HuH-7 (cell line): ENCODE data around the gene KCNJ6.
"Not testable (repeated sequence)": the region's sequence is repeated elsewhere in the genome, so short reads cannot be mapped to it uniquely, and the experiment has no call there.

Experiments used
- DNase-seq: peaks from one replicate; pipeline ENCODE4 v3.0.0; 2011; ENCODE audit warnings: low spot score

Gene KCNJ6

DNA sequence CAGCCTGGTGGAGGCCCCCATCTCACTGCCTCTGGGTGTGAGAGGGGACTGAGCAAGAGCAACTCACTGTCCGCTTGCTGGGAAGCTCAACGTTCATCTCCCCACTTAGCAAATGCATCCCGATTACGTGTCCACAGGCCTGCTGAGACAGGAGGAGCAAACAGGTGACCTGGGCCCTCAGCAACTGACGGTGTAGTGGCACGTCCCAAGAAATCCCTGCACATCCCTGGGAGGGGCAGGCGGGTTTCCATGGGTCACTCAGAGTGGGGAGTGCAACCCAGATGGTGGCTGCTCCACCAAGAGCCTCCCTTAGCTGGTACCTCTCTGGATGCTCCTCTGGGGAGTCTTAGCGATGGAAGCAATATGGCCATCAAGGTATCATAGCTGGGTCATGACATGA, 320.3 kb downstream of the KCNJ6 start:
- DNase-seq = no peak

DNA sequence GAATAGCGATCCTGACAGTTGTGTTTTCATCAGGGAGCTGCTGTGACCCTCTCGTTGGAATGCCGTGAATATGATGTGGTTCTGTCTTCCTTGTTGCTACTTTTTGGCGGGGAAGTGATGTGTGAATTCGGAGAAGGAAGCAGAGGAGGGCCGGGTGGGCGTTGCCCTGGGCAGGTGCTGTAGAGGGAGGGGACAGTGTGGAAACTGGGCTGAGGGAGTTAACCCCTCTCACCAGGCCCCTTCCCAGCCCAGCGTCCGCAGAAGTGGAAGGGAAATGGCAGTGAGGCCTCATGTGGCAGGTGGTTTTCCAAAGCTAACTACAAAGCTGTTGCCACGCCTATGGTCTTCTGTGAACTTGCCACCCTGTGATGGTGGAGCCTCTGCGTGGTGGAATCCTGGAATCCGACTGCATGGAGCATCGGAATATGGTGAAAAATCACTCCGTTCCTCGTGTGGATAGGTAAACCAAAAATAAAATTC, 321.7 kb downstream of the KCNJ6 start:
- no peak for DNase-seq

DNA sequence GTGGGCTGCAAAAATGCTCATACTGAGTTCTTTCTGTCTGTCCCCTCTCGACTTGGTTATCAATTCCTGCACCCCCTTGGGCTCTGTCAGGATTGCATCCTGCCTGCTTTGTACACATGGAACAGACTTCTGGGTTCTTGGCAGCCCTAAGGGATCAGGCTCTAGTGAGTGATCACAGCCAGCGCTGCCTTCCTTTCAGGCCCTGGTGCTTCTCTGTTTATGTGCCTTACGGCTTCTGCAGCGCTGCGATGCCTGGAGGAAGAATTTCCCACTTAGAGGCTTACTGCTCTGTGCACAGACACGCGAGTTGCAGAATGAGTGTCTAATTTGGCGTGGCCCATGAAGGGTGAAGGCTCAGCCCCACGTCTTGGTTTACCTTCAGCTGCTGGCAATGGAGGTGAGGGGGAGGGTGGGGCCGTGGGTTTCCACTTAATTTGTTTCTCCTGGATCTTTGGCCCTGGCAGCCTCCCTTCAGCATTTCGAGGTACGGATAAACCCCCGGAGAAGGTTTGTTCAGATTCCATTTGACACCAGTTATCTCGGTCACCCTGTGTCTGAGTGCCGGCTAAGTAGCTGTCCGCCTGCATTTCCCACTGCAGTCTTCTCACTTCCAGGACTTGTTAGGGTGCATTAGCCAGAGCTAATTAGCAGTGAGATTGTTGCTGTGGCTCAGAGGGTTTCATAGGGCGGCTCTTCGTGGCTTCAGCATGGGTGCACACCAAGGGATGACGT, 322.4 kb downstream of the KCNJ6 start:
- DNase-seq = no peak

DNA sequence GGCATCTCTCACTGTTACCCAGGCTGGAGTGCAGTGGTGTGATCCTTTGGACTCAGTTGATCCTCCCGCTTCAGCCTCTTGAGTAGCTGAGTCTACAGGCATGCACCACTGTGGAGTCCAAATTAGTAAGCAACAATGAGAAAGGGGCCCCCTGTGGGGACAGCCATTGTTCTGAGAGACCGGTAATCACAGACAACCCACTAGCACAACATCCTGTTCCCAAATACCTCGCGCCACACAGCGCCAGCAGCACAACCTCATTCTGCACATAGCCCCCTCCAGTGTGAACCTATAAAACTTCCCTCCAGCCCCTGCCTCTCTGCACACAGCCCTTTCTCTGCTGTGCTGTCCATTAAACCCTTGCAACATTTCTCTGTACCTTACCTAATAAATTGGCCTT, 323.2 kb downstream of the KCNJ6 start:
- no peak for DNase-seq

DNA sequence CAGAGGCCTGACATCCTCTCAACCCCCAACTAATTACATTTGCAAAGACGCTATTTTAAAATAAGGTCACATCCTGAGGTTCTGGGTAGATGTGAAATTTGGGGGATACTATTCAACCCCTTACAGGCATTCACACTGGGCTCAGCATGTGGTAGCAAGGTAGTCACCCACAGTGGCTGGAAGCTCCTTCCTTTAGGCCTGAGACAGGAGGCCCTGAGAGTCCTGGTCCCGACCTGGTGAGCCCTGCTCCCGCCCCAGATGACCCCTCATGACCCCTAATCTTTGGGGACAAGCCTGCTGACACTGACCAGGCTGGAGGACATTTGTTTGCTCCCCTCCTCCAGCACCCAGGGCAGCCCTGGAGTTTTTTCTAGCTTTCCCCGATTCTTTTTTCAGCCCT, 323.8 kb downstream of the KCNJ6 start:
- no peak for DNase-seq

DNA sequence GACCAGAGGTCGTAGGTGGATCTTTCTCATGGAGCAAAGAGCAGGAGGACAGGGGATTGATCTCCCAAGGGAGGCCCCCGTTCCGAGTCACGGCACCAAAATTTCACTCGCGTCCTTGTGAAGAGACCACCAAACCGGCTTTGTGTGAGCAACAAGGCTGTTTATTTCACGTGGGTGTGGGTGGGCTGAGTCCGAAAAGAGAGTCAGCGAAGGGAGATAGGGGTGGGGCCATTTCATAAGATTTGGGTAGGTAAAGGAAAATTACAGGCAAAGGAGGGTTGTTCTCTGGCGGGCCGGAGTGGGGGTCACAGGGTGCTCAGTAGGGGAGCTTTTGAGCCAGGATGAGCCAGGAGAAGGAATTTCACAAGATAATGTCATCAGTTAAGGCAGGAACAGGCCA, 324.3 kb downstream of the KCNJ6 start:
- DNase-seq = not testable (repeated sequence)

DNA sequence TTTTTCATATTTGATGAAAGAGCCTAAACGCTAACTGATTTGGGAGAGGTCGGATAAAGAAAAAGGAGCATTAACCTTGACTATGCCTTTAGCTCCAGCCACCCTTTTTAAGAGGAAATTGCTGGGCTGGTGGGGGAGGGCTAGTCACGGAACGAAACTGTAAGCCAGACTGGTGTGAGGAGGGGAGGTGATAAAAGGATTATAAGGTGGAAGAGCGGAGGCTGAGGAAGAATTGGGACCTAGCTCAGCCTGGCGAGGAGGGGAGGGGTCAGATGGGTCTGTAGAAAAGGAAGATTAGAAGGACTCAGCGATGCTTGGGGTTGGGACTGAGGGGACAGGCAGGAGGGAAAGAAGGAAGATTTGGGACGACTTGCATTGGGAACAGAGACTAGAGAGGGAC, 325.4 kb downstream of the KCNJ6 start:
- DNase-seq = not testable (repeated sequence)

DNA sequence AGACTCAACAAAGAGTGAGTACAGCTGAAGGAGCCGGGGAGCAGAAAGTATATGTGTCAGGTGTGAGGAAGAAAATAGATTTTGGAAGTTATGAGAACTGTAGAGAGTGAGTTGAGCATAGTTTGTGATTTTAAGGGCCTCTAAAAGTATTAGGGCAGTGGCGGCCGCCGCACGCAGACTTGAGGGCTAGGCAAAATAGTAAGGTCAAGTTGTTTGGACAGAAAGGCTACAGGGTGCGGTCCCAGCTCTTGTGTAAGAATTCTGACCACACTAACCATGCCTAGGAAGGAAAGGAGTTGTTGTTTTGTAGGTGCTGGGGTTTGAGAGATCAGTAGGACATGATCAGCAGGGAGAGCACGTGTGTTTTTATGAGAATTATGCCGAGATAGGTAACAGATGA, 327.6 kb downstream of the KCNJ6 start:
- DNase-seq = not testable (repeated sequence)

DNA sequence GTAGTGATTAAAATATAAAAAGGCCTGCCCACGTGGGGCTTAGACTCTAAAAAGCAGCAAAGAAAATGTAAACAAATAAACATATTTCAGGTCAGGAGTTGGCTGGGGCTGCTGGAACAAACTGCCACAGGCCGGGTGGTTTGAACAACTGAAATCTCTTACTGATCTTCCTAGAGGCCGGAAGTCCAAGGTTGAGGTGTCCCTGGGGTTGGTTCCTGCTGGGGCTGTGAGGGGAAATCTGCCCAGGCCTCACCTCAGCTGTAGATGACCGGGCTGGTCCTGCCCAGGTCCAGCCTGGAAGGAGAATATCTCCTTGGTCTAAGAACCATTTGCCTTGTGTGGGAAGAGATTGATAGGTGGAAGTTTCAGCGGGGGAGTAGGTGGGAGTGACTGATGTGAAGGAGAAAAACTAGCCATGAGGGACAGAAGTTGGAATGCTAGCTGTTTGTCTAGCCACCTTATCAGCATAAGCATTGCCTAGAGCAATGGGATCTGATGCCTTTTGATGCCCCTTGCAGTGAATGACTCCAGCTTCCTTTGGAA, 328.6 kb downstream of the KCNJ6 start:
- DNase-seq = no peak

DNA sequence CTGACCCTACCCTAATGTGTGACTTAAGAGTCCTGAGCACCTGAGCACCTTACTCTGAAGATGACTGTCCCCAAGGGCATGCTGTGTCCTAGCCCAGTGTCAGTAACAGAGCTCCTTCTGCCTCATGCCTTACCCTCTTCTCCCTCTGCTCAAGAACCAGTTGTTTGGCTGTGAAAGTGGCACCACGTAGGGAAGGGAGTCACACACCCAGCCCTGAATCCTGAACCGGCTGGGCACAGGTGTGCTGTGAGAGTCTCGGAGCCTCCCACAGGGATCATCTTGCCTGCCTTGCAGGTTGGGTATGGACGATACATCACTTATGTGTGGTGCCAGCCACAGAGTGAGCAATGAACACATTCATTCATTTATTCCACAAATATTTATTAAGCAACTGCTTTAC, 329.1 kb downstream of the KCNJ6 start:
- DNase-seq = no peak

DNA sequence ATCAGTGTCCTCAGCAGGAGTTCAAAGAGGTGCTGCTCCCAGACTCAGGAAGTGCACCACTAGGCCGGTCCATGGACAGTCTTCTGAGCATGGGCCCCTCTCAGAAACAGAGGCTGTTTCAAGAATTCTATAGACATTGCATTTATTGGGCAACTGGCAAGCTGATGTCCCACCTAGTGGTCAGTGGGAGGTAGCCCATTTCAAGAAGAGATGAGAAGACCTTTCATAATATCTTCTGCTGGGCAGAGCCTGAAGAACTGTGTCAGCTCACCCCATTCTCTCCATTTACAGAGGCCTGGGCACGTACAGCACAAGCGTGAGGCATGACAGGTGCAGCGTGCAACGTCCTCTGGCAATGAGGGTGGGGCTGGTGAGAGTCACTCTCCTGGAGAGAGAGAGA, 333.7 kb downstream of the KCNJ6 start:
- DNase-seq = peak; percentile 58

DNA sequence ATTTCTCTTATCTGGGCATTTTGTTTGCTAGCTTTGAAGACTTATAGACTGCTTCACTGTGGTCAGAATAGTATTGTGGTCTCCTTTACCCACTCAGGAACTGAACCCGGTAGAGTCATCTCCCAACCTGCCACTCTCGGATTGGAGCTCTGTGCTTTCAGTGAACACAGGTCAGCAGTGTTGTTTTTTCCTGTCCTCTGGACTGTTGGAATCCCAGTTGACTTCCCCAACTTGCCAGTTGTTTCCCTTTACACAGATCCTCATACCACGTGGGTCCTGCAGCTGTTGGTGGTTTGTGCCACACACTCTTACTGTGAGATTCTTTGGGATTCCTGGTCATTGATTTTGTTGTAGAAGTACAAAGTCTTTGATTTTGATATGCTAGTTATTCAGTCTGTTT, 335.6 kb downstream of the KCNJ6 start:
- DNase-seq = no peak

DNA sequence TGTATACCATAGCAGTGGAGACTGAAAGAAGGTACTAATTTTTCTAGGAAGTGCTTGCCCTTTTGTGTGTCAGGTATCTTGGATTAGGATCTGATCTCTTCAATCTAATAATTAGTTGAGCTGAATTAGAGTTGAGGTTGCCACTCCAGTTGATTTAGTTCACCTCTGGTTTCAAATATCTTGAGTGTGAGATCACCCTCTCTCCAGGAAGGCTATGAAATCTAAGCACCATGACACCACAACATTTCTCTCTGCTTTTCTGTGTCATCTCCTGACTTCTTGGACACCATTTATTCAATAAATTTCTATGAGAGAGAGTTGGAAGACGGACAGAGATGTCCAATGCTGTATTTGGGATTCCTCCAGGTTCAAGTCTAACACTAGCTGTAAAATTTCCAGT, 336.9 kb downstream of the KCNJ6 start:
- DNase-seq = no peak

DNA sequence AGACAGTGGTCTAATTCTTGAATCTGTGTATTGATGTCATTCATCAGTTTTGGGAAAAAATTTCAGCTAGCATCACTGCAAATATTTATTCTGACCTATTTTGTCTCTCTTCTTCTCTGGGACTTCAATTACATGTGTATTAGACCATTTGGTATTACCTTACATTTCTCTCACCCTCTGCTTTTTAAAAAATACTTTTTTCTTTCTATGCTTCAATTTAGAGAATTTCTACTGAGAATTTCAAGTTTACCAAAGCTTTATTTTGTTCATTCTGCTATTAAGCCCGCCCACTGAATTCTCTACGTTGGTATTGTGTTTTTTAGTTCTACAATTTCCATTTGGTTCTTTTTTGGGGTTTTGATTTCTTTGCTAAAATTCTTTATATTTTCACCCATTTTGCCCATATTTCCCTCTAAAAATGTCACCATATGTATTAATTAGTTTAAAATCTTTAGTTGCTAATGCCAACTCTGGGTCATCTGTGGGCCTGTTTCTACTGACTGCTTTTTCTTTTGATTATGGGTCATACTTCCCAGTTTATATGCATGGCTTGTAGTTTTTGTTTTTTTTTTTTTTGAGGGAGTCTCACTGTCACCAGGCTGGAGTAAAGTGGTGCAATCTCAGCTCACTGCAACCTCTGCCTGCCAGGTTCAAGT, 337.7 kb downstream of the KCNJ6 start:
- DNase-seq = no peak

DNA sequence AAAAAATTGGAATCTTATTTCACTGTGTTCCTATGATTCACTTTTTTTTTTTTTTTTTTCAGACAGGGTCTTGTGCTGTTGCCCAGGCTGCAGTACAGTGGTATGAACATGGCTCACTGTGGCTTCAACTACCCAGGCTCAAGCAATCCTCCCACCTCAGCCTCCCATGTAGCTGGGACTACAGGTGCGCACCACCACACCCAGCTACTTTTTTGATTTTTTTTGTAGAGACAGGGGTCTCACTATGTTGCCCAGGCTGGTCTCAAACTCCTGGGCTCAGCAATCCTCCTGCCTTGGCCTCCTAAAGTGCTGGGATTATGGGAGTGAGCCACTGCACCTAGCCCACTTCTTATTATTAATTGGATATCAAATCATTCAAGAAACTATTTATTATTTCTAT, 339.3 kb downstream of the KCNJ6 start:
- DNase-seq = not testable (repeated sequence)

DNA sequence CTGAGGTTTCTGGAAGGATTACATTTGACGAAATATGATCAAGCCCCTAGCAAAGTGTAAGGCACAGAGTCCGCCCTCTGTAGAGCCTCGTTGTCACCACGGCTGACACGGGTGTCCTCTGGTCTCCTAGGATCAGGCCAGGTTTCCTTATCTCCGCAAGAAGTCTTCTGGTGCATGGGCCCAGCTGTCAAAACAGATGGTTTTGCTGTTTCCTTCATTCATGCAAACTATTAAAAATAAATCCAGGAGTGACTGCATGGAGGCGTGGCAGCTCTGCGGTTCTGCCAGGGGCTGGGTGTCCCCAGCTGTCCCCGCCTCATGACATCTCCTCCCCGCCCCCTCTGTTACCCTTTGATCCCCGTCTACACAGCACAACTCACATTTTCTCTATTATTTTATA, 340.7 kb downstream of the KCNJ6 start:
- DNase-seq = no peak

DNA sequence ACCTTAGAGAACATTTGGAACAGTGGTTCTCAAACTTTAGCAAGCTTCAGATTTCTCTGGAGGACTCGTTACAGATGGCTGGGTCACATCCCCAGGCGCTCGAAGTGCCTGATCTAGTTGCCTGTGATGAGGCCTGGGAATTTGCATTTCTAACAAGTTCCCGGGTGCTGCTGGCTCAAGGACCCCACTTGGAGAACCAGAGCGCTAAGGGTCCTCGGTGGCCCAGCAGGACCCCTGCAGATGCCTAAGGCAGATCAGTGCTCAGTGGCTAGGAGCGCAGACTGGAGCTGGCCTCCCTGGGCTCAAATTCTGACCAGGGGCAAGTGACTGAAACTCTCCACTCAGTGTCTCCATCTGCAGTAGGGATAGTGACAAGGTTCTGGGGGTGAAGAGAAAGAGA, 341.5 kb downstream of the KCNJ6 start:
- DNase-seq = no peak

DNA sequence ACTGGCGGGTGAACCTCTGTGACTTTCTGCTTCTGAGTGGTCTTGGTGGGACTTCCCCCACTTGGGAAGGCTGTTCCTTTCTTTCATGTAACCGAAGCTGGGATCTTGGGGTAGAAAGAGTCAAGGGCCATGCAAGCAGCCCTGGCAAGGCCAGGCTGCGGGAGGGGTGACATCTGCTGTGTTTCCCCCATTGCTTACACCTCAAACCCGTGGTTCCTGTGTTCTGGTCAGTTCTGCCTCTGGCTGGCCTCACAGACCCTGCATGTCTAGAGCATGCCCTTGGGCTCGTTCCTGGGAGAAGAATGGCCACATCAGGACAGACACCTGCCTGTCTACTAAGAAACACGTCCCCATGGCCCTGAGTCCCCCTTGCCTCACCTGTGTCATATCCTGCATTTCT, 341.9 kb downstream of the KCNJ6 start:
- no peak for DNase-seq

DNA sequence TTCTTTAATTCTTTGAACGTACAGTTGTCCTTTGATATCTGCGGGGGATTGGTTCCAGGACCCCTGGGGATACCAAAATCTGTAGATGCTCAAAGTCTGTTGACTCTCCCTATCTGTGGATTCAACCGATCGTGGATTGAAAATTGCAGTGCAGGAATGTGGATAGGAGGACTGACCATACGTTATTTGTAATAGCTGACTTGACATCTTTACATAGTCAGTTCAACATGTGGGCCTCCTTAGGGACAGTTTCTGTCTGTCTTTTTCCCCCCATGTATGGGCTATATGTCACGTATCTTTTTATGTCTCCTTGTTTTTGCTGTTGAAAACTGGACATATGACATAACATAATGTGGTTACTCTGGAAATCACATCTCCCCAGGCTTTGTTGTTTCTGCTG, 344.8 kb downstream of the KCNJ6 start:
- no peak for DNase-seq

DNA sequence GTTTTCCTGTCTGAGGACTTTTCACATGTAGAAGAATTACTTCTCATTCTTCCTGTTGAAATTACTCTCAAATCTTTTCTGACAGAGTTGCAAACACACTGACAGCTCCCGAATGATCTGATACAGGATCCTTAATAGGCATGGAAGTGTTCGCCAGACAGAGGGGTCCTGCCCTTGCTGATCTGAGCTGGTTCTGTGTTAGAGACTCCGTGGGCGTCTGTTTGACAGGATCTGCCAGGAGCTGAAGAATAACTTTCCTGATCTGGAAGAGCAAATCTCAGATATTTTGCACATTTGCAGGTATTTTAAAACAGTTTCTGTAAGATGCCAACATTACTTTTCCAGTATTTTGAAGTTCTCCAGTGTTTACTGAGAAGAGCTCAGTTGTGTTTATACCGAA, 347.3 kb downstream of the KCNJ6 start:
- DNase-seq = no peak

DNA sequence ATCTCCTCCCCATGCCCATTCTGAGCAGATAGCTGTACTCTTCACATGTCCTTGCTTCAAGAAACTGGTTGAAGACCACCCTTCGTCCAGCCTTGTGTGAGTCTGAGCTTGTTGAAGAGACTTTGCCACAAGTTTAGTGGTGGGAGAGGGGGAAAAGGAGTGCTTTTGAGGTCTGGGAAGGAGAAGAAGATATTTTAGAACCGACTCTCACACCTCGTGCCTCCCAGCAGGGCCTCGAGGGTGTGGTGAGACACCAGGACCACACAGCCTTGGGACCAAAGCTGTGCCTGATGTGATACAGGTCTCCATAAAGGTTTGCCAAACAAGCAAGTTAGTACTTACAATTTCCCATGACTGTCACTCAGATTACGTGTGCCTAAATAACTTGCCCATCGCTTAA, 347.8 kb downstream of the KCNJ6 start:
- DNase-seq = no peak

DNA sequence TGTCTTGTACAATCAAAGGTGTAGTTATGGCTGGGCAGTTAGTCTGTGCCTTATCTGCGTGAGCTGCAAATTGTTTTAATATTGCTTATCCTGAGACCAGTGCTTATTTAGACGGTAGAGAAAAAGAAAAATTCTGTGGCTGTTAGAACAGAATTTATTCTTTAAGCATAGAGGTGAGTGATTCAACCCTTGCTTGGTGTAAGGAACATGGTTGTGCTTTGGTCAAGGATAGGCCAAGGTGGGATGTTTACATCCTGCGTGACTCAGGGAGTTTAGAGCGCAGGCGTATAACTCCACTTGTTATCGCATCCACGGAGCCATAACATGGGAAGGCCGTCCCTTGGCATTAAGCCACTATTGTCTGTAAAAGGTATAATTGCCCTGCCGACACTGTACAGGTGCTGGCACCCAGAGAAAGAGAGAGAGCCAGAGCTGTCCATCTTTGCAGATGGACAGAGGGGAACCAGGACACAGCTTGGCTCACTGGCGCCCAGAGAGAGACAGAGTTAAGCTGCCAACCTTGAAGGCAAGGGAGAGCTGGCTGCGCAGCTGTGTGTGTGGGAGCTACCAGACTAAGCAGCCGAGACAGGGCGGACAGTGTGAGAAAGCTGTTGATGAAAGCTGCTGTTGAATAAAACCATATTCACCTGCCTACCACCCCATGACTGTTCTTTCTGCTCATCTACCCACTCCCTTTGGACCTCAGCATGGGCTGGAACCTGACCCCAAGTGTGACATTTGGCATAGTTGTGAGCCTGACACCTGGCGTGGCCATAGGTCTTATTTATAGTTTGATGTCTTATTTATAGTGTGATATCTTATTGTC, 349.3 kb downstream of the KCNJ6 start:
- DNase-seq = no peak
